GM13977 (cell line): ENCODE results near the gene NCK1.
A peak's percentile ranks its signal among the peaks of the same experiment; 100 is the strongest.
"Not testable (repeated sequence)": the region's sequence is repeated elsewhere in the genome, so short reads cannot be mapped to it uniquely, and the experiment has no call there.

ENCODE experiments used
- DNase-seq: peaks from one replicate; pipeline ENCODE4 v3.0.0; 2012; ENCODE audit warnings: low spot score
- CTCF ChIP-seq: IDR thresholded peaks from 2 replicates; pipeline ENCODE4 v1.5.1; 2012; ENCODE audit warnings: mild to moderate bottlenecking, control low read depth; ENCODE audit not compliant: insufficient read depth; ENCODE audit errors: extremely low read depth, missing control alignments
- in situ Hi-C: fragments of 300-500 bp; cut with MboI; formaldehyde crosslinking; loops from one replicate; pipeline ENCODE4 v1.12.0; 2022; ENCODE audit warnings: low sequenced_read_pairs, low pct_unique_long_range_greater_than_20kb, mixed read lengths, inconsistent platforms; ENCODE audit not compliant: unreplicated experiment

Gene NCK1

DNA sequence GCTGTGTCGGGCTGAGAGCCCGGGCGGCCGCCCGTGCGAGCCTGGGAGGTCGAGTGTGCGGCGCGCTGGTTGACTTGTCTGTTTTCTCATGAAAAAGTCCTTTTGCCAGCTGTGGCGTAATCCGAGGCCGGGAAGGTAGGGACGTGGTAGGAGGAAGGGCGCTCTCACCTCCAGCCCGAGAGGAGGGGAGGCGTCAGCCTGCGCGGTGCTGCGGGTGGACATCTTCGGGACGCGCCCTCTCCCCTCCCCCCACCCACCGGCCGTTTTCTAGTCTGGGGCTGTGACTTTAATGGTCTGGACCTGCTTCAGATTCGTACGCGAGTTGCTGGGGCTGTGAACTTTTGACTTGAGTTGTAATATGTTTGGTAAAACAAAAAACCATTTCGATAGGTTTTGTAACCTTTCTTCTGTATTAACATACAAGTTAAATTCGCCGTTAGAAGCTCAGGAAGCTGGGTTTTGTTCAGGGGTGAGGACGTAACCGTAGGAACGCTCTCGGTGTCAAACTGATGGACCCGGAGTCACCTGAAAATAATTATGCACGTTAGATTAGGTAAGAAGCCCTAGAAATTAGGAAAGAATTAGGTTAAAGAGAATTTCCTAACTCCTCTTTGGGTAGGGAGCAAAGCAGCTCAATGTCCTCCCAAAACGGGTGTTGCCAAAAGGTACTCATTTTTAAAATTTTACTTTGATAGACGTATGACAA is 762 bp downstream of the NCK1 start:
- in situ Hi-C loops, result no loop called here
- DNase-seq, result peak; percentile 53
- no peak for TF ChIP-seq CTCF

DNA sequence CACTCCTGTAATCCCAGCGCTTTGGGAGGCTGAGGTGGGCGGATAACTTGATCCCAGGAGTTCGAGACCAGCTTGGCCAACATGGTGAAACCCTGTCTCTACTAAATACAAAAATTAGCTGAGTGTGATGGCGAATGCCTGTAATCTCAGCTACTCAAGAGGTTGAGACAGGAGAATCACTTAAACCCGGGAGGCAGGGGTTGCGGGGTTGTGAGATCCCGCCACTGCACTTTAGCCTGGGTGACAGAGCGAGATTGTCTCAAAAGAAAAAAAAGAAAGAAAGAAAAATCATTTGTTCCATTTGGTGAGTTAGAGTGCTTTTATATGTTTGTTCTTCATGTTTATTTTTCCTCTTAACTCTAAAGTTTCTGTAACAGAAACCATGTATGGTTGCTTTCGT is 7.3 kb downstream of the NCK1 start:
- no peak for TF ChIP-seq CTCF
- no peak for DNase-seq
- in situ Hi-C loops, result no loop called here

- in situ Hi-C loops, DNase-seq: not testable (repeated sequence)
Measured at GRCh38 chr3:136872258-136872657, 10.2 kb downstream of the NCK1 start.

- in situ Hi-C loops, DNase-seq: not testable (repeated sequence)
Measured at GRCh38 chr3:136879510-136879909, 17.5 kb downstream of the NCK1 start.

- DNase-seq, result no peak
- in situ Hi-C loops, result no loop called here
- TF ChIP-seq CTCF, result no peak
Measured at GRCh38 chr3:136882571-136882970, 20.6 kb downstream of the NCK1 start.

- in situ Hi-C loops, result no loop called here
- no peak for DNase-seq
- no peak for TF ChIP-seq CTCF
Measured at GRCh38 chr3:136883967-136884720, 22.1 kb downstream of the NCK1 start.

DNA sequence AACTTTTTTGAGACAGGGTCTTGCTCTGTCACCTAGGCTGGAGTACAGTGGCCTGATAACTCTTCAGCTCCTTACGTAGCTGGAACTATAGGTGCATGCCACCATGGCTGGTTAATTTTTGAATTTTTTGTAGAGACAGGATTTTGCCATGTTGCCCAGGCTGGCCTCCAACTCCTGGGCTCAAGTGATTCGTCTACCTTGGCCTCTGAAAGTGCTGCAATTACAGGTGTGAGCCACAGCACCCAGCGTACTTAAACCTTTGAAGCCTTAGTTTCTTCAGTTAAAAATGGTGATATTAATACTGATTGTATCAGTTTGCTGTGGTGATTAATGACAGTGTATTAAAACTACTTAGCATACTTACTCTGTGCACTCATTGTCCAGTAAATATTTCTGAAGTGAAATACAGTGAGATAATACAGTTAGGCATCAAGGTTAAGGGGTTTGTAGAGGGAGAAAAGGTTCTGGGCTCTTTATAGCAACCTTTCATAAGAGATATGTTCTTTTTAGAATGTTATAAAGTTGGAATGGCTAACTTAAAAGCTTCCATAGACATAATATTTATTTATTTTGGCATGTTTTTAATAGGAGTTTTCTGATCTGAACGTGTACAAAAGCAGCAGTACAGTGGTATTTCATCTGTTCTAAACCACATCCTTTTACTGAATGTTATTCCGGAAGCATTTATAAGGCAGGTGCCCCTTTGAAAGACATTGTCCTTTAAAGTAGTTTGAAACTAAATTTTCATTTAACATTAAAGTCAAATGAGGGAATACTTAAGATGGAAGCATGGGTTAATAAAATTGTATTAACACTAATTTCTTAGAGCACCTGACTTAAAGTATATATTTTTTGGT is 23.6 kb downstream of the NCK1 start:
- no peak for TF ChIP-seq CTCF
- in situ Hi-C loops, result no loop called here
- DNase-seq, result no peak
